ENCODE data around the gene DNPEP.

- TF ChIP-seq CTCF (conservative IDR thresholded peaks at IDR 0.05) = no peak
- TF ChIP-seq ZFX (IDR thresholded peaks at IDR 0.05) = no peak
Observed at GRCh38 chr2:219406861-219407230, 19.1 kb upstream of the DNPEP start.

Measured in C4-2B (cell line).